ENCODE data around the gene CRACDL. TPM values are rescaled to one million over a fixed set of nuclear protein-coding genes. Genes with fewer than 3 reads are reported as not detected.

CRACDL gene
- total RNA-seq, 1 experiment from 2014 or later, result 2.4 TPM

DNA sequence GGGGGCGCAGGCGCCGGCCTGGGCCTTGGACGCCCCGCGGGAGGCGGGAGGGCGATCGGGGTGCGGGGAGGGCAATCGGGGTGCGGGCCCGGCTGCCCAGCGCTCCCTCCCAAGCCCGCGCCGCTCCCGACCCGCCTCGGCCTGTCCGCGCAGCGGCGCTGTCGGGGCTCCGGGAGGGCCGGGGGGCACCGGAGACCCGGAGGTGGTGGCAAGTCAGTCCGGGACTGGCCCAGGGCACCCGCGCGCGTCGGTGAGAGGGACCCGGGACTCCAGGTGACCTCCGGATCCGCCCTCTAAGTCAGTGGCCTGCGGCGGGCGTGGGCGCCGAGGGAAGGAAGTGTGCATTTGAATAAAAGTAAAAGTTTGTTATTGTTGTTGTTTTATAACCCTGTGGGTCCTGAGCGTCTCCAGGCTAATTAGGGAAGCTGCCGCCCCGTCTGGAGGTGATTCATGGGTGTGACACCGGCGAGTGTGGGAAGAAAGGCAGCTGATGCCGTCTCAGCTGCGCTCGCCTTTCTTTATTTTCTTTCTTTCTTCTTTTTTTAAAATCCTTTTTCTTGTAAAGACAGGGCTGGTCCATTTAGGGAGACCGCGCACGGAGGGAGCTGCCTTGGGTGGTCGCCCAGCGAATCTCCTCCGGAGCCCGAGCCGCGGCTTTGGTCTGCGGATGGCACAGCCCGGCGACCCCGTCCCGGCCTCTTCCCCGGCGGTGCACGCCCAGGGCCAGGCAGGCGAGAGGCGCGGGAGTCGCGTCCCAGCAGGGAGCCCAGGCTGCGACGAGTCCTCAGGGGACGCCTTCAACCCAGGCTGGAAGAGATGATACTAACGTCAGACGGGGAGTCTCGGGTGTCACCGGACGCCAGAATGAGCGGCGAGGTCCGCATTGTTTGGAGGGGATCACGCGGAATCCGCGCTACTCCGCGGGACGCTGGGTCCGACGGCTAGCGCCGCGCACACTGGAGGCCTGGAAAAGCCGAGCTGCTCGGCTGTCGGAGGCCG is 627 bp upstream of the CRACDL start:
- CTCF ChIA-PET, result no interaction called here
- no peaks in the 10 kb centered on the region for H3K4me1 ChIP-seq (ENCODE audit: control insufficient read depth, insufficient read depth, low read length)
- H3K4me3 ChIP-seq (ENCODE audit: low read depth in 2 of 2, low read length in 2 of 2), result peak overlapping the region; percentile 32 to 37
- in situ Hi-C loops (cut with HindIII; ENCODE audit: low pct_unique_long_range_greater_than_20kb, low sequenced_read_pairs) (no loop called here), intact Hi-C loops (cut with micrococcal nuclease; ENCODE audit: unreplicated experiment) (no loop called here)
- ATAC-seq (peak; percentile 54), DNase-seq (ENCODE audit: low read depth, low spot score) (no peak)
- no peak overlapping the region for H3K27ac ChIP-seq (ENCODE audit: low read length)
- H3K36me3 ChIP-seq (ENCODE audit: control insufficient read depth, insufficient read depth, low read length), result no peaks in the 10 kb centered on the region
- peaks cover 15% of the 10 kb centered on the region for H3K27me3 ChIP-seq (ENCODE audit: control insufficient read depth, insufficient read depth, low read length)
- POLR2A ChIA-PET, result no interaction called here
- H3K9me3 ChIP-seq (ENCODE audit: control insufficient read depth, insufficient read depth, low read depth, low read length), result no peaks in the 10 kb centered on the region
- no TSS peak for BruUV-seq (replicated peaks)
- TF ChIP-seq, protein P1, sequence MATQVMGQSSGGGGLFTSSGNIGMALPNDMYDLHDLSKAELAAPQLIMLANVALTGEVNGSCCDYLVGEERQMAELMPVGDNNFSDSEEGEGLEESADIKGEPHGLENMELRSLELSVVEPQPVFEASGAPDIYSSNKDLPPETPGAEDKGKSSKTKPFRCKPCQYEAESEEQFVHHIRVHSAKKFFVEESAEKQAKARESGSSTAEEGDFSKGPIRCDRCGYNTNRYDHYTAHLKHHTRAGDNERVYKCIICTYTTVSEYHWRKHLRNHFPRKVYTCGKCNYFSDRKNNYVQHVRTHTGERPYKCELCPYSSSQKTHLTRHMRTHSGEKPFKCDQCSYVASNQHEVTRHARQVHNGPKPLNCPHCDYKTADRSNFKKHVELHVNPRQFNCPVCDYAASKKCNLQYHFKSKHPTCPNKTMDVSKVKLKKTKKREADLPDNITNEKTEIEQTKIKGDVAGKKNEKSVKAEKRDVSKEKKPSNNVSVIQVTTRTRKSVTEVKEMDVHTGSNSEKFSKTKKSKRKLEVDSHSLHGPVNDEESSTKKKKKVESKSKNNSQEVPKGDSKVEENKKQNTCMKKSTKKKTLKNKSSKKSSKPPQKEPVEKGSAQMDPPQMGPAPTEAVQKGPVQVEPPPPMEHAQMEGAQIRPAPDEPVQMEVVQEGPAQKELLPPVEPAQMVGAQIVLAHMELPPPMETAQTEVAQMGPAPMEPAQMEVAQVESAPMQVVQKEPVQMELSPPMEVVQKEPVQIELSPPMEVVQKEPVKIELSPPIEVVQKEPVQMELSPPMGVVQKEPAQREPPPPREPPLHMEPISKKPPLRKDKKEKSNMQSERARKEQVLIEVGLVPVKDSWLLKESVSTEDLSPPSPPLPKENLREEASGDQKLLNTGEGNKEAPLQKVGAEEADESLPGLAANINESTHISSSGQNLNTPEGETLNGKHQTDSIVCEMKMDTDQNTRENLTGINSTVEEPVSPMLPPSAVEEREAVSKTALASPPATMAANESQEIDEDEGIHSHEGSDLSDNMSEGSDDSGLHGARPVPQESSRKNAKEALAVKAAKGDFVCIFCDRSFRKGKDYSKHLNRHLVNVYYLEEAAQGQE (IDR thresholded peaks at IDR 0.05; ENCODE audit: insufficient read depth in 1 of 2, low read depth in 2 of 2, low read length in 1 of 2), result no peak
- TF ChIP-seq CTCF (IDR thresholded peaks at IDR 0.05) (no peak; the same call in 1 of the 2 replicates), POLR2AphosphoS5 (IDR thresholded peaks at IDR 0.05; ENCODE audit: low read depth, low read length) (no peak), TCF7L2 (IDR thresholded peaks at IDR 0.05; ENCODE audit: low read depth, low read length) (no peak), SIN3A (IDR thresholded peaks at IDR 0.05; ENCODE audit: borderline replicate concordance, insufficient read depth, low read depth, low read length) (no peak)

DNA sequence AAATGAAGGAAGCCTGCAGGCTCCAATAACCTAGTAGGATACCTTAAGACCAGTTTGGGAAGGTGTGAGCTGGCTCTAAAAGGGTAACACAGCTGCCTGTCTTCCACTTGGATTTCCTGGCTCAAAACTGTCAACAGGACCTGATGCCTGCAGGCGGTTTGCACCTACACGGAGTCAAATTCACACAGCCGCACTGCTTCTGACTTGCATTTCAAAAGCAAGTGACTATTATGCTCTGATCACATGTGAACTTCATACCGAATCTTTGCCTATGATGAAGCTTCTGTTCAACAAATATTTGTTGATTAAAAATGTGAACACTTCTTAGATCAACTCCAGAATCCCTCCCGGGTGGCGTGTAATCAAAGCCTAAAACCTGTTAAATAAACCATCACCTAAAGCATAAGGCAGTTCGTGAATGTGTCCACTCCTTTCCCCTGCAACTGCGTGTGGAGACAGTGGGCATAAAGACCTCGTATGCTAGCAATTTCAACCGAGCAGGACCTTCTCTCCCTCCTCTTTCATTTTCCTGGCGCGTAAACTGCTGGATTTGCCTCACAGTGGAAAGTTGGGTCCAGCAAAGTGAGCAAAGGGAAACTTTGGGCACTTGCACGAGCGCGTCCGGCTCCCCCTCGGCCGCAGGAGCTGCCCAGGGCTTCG is 784 bp downstream of the CRACDL start:
- BruUV-seq (replicated peaks), result no TSS peak
- POLR2A ChIA-PET, result no interaction called here
- Histone ChIP-seq H3K36me3 (ENCODE audit: control insufficient read depth, insufficient read depth, low read length) (no peaks in the 10 kb centered on the region), H3K27me3 (ENCODE audit: control insufficient read depth, insufficient read depth, low read length) (peaks cover 15% of the 10 kb centered on the region), H3K4me3 (ENCODE audit: low read depth in 2 of 2, low read length in 2 of 2) (peak overlapping the region; percentile 37 to 39), H3K4me1 (ENCODE audit: control insufficient read depth, insufficient read depth, low read length) (no peaks in the 10 kb centered on the region), H3K27ac (ENCODE audit: low read length) (no peak overlapping the region), H3K9me3 (ENCODE audit: control insufficient read depth, insufficient read depth, low read depth, low read length) (no peaks in the 10 kb centered on the region)
- DNase-seq (ENCODE audit: low read depth, low spot score) (no peak), ATAC-seq (peak; percentile 31; the same call in 1 of the 2 replicates)
- TF ChIP-seq, protein P1 (IDR thresholded peaks at IDR 0.05; ENCODE audit: insufficient read depth in 1 of 2, low read depth in 2 of 2, low read length in 1 of 2), result no peak
- no peak for TF ChIP-seq SIN3A (IDR thresholded peaks at IDR 0.05; ENCODE audit: borderline replicate concordance, insufficient read depth, low read depth, low read length)
- no peak for TF ChIP-seq TCF7L2 (IDR thresholded peaks at IDR 0.05; ENCODE audit: low read depth, low read length)
- no peak for TF ChIP-seq CTCF (IDR thresholded peaks at IDR 0.05)
- TF ChIP-seq POLR2AphosphoS5 (IDR thresholded peaks at IDR 0.05; ENCODE audit: low read depth, low read length), result no peak
- CTCF ChIA-PET, result no interaction called here
- in situ Hi-C loops (cut with HindIII; ENCODE audit: low pct_unique_long_range_greater_than_20kb, low sequenced_read_pairs), result no loop called here
- intact Hi-C loops (cut with micrococcal nuclease; ENCODE audit: unreplicated experiment), result no loop called here

Data from Panc1 (cell line).